GM23338 (cell line): ENCODE data around the gene RCOR1. TPM values are rescaled to one million over a fixed set of nuclear protein-coding genes. Genes with fewer than 3 reads are reported as not detected.

ENCODE experiments used
- ATAC-seq: fragments of 200-7000 bp; cut with Tn5 transposase; 3 replicates; pipeline ENCODE4 v1.9.1; 2020
- DNase-seq: peaks from one replicate; pipeline ENCODE4 v3.0.0-alpha.2; 2015; ENCODE audit warnings: low spot score
- H2AFZ ChIP-seq: fragments of 200-600 bp; sonication (generic); 2 replicates; pipeline ENCODE4 v1.8.0; 2016; ENCODE audit warnings: antibody characterized with exemption, mild to moderate bottlenecking, moderate library complexity
- H3F3A ChIP-seq: fragments of 200-600 bp; sonication (generic); replicated peaks from 2 replicates; pipeline ENCODE4 v1.8.0; 2017; ENCODE audit warnings: antibody characterized with exemption, mixed run types, low read depth
- H3K27ac ChIP-seq: fragments of 200-600 bp; sonication (generic); 2 replicates; pipeline ENCODE4 v1.6.1; 2016; ENCODE audit warnings: low read depth
- H3K27me3 ChIP-seq: fragments of 200-600 bp; sonication (generic); 2 replicates; pipeline ENCODE4 v1.8.0; 2016; ENCODE audit warnings: mild to moderate bottlenecking, mixed run types, moderate library complexity; ENCODE audit not compliant: insufficient read depth
- H3K36me3 ChIP-seq: fragments of 200-600 bp; sonication (generic); 2 replicates; pipeline ENCODE4 v1.8.0; 2016; ENCODE audit warnings: mild to moderate bottlenecking; ENCODE audit not compliant: insufficient read depth
- H3K4me1 ChIP-seq: fragments of 200-600 bp; sonication (generic); 2 replicates; pipeline ENCODE4 v1.8.0; 2016; ENCODE audit warnings: mild to moderate bottlenecking, moderate library complexity; ENCODE audit not compliant: insufficient read depth
- H3K4me2 ChIP-seq: fragments of 200-600 bp; sonication (generic); 2 replicates; pipeline ENCODE4 v1.7.1; 2017; ENCODE audit warnings: mixed run types
- H3K4me3 ChIP-seq: fragments of 200-600 bp; sonication (generic); 2 replicates; pipeline ENCODE4 v1.6.1; 2016; ENCODE audit warnings: mixed run types
- H3K79me2 ChIP-seq: fragments of 200-600 bp; sonication (generic); replicated peaks from 2 replicates; pipeline ENCODE4 v1.8.0; 2017; ENCODE audit warnings: mild to moderate bottlenecking; ENCODE audit not compliant: insufficient read depth
- H3K9me2 ChIP-seq: fragments of 200-600 bp; sonication (generic); 2 replicates; pipeline ENCODE4 v1.8.0; 2017; ENCODE audit not compliant: insufficient read depth
- H4K20me1 ChIP-seq: fragments of 200-600 bp; sonication (generic); replicated peaks from 2 replicates; pipeline ENCODE4 v1.8.0; 2017; ENCODE audit warnings: mild to moderate bottlenecking; ENCODE audit not compliant: insufficient read depth
- H3K27ac Mint-ChIP-seq: 2 replicates; pipeline ENCODE4 v1.8.0; 2020; ENCODE audit warnings: inconsistent platforms, mild to moderate bottlenecking, moderate library complexity, mixed read lengths
- H3K27me3 Mint-ChIP-seq: 3 replicates; pipeline ENCODE4 v1.8.0; 2022; ENCODE audit warnings: low read depth, mild to moderate bottlenecking, moderate library complexity, mixed read lengths, inconsistent platforms; ENCODE audit not compliant: insufficient read depth, poor library complexity
- H3K36me3 Mint-ChIP-seq: 3 replicates; pipeline ENCODE4 v1.8.0; 2021; ENCODE audit warnings: low read depth, mild to moderate bottlenecking, inconsistent platforms, moderate library complexity, mixed read lengths
- H3K4me1 Mint-ChIP-seq: 3 replicates; pipeline ENCODE4 v1.8.0; 2020; ENCODE audit warnings: mild to moderate bottlenecking, inconsistent platforms, mixed read lengths
- H3K4me3 Mint-ChIP-seq: 3 replicates; pipeline ENCODE4 v1.8.0; 2021; ENCODE audit warnings: moderate library complexity, mild to moderate bottlenecking, inconsistent platforms, mixed read lengths
- H3K9me3 Mint-ChIP-seq: 3 replicates; pipeline ENCODE4 v1.8.0; 2020; ENCODE audit warnings: moderate library complexity, mild to moderate bottlenecking, inconsistent platforms, mixed read lengths
- CREB1 ChIP-seq: fragments of 250-450 bp; sonication (Bioruptor Pico); IDR thresholded peaks from 2 replicates; pipeline ENCODE4 v1.5.0; 2020; ENCODE audit warnings: low read depth, mild to moderate bottlenecking, moderate library complexity
- EZH2 ChIP-seq: fragments of 200-600 bp; sonication (generic); IDR thresholded peaks from one replicate; pipeline ENCODE4 v1.8.0; 2017; ENCODE audit warnings: antibody characterized with exemption, mild to moderate bottlenecking, low read depth; ENCODE audit not compliant: unreplicated experiment
- JUNB ChIP-seq: IDR thresholded peaks from one replicate; pipeline ENCODE4 v1.6.1; 2016; ENCODE audit warnings: antibody characterized with exemption; ENCODE audit not compliant: unreplicated experiment
- NANOG ChIP-seq: IDR thresholded peaks from 2 replicates; pipeline ENCODE4 v1.6.1; 2016; ENCODE audit warnings: antibody characterized with exemption, borderline replicate concordance
- POLR2AphosphoS5 ChIP-seq: IDR thresholded peaks from 2 replicates; pipeline ENCODE4 v1.6.1; 2016; ENCODE audit warnings: antibody characterized with exemption, low read depth
- STAT1 ChIP-seq: IDR thresholded peaks from one replicate; pipeline ENCODE4 v1.6.1; 2016; ENCODE audit warnings: antibody characterized with exemption; ENCODE audit not compliant: unreplicated experiment
- ZNF114 ChIP-seq: fragments of 250-450 bp; sonication (Bioruptor Pico); IDR thresholded peaks from 2 replicates; pipeline ENCODE4 v1.5.0; 2020; ENCODE audit warnings: mild to moderate bottlenecking, moderate library complexity
- ZNF462 ChIP-seq: fragments of 250-450 bp; sonication (Bioruptor Pico); IDR thresholded peaks from 2 replicates; pipeline ENCODE4 v1.5.0; 2020; ENCODE audit warnings: mild to moderate bottlenecking, moderate library complexity
- polyA plus RNA-seq: library from polyadenylated mRNA; unstranded; fragments of >200 nt; fragmentation: Nextera tagmentation; extraction: Ambion mirVana; gene quantifications from 2 replicates; pipeline ENCODE4 v1.2.1, GENCODE V29; 2016
- total RNA-seq: library from RNA; depleted of rRNA; stranded (reverse); fragments of >200 nt; shearing (Covaris generic); gene quantifications from 2 replicates; pipeline ENCODE4 v1.2.3, GENCODE V29; 2014
- TF ChIP-seq, protein P1 (sequence below): IDR thresholded peaks from 2 replicates; pipeline ENCODE4 v1.6.1; 2016; ENCODE audit warnings: antibody characterized with exemption
- TF ChIP-seq, protein P2 (sequence below): IDR thresholded peaks from one replicate; pipeline ENCODE4 v1.6.1; 2018; ENCODE audit warnings: antibody characterized with exemption; ENCODE audit not compliant: unreplicated experiment

RCOR1 gene
- total and polyA plus RNA-seq, 2 experiments from 2014 or later: 7.6 to 26.1 TPM

- no peak for ATAC-seq
- no peaks in the 10 kb centered on the region for H3K27me3 ChIP-seq
- no peaks in the 10 kb centered on the region for H3F3A ChIP-seq
- peak overlapping the region; percentile 1; the same call in 1 of the 2 replicates for H3K27ac Mint-ChIP-seq
- peaks cover 17% of the 10 kb centered on the region for H3K4me1 ChIP-seq
- H3K9me2 ChIP-seq: no peaks in the 10 kb centered on the region
- no peaks in the 10 kb centered on the region for H3K36me3 ChIP-seq
- no peak for TF ChIP-seq CREB1 (CRISPR knock-in tag)
- TF ChIP-seq JUNB: no peak
- no peak for TF ChIP-seq STAT1
- TF ChIP-seq ZNF462 (CRISPR knock-in tag): no peak
- TF ChIP-seq, protein P1, sequence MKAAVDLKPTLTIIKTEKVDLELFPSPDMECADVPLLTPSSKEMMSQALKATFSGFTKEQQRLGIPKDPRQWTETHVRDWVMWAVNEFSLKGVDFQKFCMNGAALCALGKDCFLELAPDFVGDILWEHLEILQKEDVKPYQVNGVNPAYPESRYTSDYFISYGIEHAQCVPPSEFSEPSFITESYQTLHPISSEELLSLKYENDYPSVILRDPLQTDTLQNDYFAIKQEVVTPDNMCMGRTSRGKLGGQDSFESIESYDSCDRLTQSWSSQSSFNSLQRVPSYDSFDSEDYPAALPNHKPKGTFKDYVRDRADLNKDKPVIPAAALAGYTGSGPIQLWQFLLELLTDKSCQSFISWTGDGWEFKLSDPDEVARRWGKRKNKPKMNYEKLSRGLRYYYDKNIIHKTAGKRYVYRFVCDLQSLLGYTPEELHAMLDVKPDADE: no peak
- no peak for TF ChIP-seq POLR2AphosphoS5
- TF ChIP-seq NANOG: no peak
- TF ChIP-seq ZNF114 (CRISPR knock-in tag): no peak
- TF ChIP-seq EZH2: no peak
- TF ChIP-seq, protein P2, sequence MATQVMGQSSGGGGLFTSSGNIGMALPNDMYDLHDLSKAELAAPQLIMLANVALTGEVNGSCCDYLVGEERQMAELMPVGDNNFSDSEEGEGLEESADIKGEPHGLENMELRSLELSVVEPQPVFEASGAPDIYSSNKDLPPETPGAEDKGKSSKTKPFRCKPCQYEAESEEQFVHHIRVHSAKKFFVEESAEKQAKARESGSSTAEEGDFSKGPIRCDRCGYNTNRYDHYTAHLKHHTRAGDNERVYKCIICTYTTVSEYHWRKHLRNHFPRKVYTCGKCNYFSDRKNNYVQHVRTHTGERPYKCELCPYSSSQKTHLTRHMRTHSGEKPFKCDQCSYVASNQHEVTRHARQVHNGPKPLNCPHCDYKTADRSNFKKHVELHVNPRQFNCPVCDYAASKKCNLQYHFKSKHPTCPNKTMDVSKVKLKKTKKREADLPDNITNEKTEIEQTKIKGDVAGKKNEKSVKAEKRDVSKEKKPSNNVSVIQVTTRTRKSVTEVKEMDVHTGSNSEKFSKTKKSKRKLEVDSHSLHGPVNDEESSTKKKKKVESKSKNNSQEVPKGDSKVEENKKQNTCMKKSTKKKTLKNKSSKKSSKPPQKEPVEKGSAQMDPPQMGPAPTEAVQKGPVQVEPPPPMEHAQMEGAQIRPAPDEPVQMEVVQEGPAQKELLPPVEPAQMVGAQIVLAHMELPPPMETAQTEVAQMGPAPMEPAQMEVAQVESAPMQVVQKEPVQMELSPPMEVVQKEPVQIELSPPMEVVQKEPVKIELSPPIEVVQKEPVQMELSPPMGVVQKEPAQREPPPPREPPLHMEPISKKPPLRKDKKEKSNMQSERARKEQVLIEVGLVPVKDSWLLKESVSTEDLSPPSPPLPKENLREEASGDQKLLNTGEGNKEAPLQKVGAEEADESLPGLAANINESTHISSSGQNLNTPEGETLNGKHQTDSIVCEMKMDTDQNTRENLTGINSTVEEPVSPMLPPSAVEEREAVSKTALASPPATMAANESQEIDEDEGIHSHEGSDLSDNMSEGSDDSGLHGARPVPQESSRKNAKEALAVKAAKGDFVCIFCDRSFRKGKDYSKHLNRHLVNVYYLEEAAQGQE: no peak
- peaks cover 5% of the 10 kb centered on the region; the same call in 2 of the 3 replicates for H3K36me3 Mint-ChIP-seq
- no peak overlapping the region for H2AFZ ChIP-seq
- no peaks in the 10 kb centered on the region; the same call in 1 of the 3 replicates for H3K9me3 Mint-ChIP-seq
- peaks cover 29% of the 10 kb centered on the region for H3K4me1 Mint-ChIP-seq
- no peak overlapping the region for H3K4me3 ChIP-seq
- peaks cover 17% of the 10 kb centered on the region for H4K20me1 ChIP-seq
- H3K4me3 Mint-ChIP-seq: no peak overlapping the region
- H3K4me2 ChIP-seq: no peak overlapping the region
- H3K27me3 Mint-ChIP-seq: peaks cover 1% of the 10 kb centered on the region
- peaks cover 97% of the 10 kb centered on the region for H3K79me2 ChIP-seq
- H3K27ac ChIP-seq: peak overlapping the region; percentile 35; the same call in 1 of the 2 replicates
- DNase-seq: no peak
These were observed 59.7 kb downstream of the RCOR1 start for GRCh38 chr14:102652194-102652593.
